ENCODE results near the gene PPP1CA.

PPP1CA gene

DNA sequence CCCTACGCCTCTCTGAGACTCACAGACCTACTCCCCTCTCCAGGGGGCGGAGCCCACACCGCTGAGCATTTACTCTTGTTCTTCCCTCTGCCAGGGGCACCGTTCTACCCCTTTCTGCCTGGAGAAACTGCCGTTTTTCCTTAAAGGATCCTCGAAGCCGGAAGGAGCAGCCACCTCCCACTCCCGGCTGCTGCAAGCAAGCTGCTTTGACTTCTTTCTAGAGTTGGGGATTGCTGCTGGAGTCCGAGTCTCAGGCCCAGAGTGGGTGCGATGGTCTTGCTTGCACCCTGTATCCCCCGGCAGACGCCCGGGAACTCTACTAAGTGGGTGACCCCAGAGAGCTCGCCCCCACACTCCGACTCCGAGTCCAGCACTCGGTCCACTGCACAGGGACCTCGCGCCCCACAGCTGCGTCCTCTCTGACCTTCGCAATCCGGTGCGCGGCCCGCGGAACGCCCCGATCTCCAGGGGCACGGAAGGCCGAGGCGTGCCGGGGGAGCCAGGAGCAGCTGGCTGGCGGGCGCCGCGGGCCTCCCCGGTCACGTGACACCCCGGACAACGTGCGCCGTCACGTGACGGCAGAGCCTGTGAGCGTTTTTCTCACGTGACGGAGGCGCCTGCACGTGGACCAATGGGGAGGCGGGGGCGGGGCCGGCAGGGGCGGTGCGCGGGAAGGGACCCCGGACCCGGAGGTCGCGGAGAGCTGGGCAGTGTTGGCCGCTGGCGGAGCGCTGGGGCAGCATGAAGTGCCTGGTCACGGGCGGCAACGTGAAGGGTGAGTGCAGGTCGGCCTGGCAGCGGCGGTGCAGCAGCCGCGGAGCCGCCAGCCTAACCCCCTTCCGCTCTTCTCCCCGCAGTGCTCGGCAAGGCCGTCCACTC is 10.1 kb downstream of the PPP1CA start, which contains the start of gene RAD9A:
Gene RAD9A (plus strand): TSS at position 683 of the 879 bp plus-strand sequence. CDS start 59 bp downstream, at position 742.
- peak within 1 kb of the TSS; percentile 94 for H3K4me3 ChIP-seq (ENCODE audit: control insufficient read depth, low read depth, low read length)
- TF ChIP-seq, protein P1, sequence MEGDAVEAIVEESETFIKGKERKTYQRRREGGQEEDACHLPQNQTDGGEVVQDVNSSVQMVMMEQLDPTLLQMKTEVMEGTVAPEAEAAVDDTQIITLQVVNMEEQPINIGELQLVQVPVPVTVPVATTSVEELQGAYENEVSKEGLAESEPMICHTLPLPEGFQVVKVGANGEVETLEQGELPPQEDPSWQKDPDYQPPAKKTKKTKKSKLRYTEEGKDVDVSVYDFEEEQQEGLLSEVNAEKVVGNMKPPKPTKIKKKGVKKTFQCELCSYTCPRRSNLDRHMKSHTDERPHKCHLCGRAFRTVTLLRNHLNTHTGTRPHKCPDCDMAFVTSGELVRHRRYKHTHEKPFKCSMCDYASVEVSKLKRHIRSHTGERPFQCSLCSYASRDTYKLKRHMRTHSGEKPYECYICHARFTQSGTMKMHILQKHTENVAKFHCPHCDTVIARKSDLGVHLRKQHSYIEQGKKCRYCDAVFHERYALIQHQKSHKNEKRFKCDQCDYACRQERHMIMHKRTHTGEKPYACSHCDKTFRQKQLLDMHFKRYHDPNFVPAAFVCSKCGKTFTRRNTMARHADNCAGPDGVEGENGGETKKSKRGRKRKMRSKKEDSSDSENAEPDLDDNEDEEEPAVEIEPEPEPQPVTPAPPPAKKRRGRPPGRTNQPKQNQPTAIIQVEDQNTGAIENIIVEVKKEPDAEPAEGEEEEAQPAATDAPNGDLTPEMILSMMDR (IDR thresholded peaks at IDR 0.05; ENCODE audit: control insufficient read depth, insufficient read depth, low read depth, low read length, missing control alignments) = no peak
- DNase-seq (ENCODE audit: low read depth) = peak; percentile 47

DNA sequence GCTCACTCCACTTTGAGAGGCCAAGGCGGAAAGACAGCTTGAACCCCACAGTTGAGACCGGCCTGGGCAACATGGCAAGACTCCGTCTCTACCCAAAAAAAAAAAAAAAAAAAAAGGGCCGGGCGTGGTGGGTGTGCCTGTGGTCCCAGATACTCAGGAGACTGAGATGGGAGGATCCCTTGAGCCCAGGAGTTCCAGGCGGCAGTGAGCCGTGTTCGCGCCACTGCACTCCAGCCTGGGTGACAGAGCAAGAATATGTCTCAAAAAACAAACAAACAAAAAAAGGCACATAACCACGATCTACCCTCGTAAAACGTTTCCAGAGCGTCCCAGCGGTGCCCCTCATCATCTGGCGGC is 10.7 kb downstream of the PPP1CA start:
- TF ChIP-seq, protein P1 (IDR thresholded peaks at IDR 0.05; ENCODE audit: control insufficient read depth, insufficient read depth, low read depth, low read length, missing control alignments) = no peak
- H3K4me3 ChIP-seq (ENCODE audit: control insufficient read depth, low read depth, low read length) = peak overlapping the region; percentile 94
- no peak for DNase-seq (ENCODE audit: low read depth)

DNA sequence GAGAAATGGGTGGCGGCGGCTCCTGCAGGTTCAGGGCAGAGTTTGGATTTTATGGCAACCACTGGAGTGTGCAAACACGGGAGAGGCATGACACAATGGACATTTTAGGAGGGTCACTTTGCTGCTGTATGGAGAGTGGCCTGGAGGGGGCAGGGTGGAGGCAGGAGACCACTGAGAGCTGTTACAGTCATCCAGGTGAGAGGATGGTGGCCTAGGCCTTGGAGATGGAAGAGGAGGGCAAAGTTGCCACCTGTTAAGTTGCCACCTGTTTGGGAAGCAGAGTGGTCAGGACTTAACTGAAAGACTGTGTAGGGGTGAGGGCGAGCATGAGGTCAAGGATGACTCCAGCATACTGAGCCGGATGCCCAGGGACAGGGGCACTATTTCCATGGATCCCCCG is 12.2 kb downstream of the PPP1CA start:
- no peak overlapping the region for H3K4me3 ChIP-seq (ENCODE audit: control insufficient read depth, low read depth, low read length)
- TF ChIP-seq, protein P1 (IDR thresholded peaks at IDR 0.05; ENCODE audit: control insufficient read depth, insufficient read depth, low read depth, low read length, missing control alignments) = peak; percentile 66
- DNase-seq (ENCODE audit: low read depth) = no peak

DNA sequence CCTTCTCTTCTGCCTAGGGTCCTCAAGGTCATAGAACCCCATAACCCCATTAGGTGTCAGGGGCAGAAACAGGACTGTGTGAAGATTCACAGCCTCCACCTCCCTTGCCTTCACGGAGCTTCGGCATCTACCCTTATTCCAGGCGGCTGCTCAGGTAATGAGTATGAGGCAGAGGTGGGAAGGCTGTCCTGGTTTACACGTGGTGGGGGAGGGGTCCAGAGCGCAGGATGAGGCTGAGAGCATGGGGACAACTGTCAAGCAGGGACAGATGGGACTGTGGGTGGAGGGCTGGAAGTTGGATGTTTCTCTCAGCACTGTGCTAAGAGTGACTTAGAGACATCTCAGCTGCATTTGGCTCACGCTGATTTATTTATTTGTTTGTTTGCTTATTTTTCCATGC is 14.1 kb downstream of the PPP1CA start:
- TF ChIP-seq, protein P1 (IDR thresholded peaks at IDR 0.05; ENCODE audit: control insufficient read depth, insufficient read depth, low read depth, low read length, missing control alignments) = no peak
- H3K4me3 ChIP-seq (ENCODE audit: control insufficient read depth, low read depth, low read length) = no peak overlapping the region

DNA sequence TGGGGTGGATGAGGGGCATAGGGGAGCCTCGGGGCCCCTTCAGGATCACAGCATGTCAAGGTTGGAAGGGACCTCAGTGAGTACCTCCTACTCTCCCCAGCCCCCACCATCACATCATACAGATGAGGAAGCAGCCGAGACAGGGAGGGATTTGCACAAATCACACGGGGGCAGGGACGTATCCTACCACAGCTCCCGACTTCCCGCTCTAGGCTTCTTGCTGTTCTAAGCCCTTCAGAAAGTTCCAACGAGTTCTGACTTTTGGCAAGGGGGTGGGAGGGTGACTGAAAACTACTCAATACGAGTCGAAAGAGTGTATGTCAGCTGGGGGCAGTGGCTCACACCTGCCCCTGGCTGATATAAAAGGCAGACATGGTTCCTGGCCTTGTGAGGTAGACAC is 14.6 kb downstream of the PPP1CA start:
- DNase-seq (ENCODE audit: low read depth) = no peak
- TF ChIP-seq, protein P1 (IDR thresholded peaks at IDR 0.05; ENCODE audit: control insufficient read depth, insufficient read depth, low read depth, low read length, missing control alignments) = no peak
- no peak overlapping the region for H3K4me3 ChIP-seq (ENCODE audit: control insufficient read depth, low read depth, low read length)

More for the DNA sequence above, 14.1 kb downstream of the PPP1CA start:
- DNase-seq (ENCODE audit: low read depth) = no peak

DNA sequence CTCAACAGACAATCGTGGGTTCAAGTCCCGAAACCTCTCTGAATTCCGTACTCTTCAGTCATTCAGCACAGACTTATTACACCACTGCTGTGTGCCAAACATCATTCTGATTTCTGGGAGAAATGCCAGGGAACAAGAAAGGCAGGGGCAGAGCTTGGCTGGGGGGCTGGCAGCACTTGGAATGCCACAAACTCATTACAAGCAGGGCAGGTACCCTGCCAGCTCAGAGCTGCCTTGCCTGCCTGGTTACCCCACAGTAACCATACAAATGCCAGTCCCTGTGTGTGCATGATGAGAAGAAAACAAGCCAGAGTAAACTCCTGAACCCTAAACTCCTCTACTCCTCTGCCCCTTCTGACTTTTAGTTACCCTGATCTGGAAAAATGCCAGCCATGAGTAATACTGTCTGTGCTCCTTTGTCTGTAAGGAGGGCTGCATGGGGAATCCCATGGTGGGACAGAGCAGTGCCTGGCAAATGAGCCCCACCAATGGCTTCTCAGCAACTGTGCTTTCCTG is 16.7 kb downstream of the PPP1CA start:
- TF ChIP-seq, protein P1 (IDR thresholded peaks at IDR 0.05; ENCODE audit: control insufficient read depth, insufficient read depth, low read depth, low read length, missing control alignments) = no peak
- no peak overlapping the region for H3K4me3 ChIP-seq (ENCODE audit: control insufficient read depth, low read depth, low read length)
- no peak for DNase-seq (ENCODE audit: low read depth)
